SU-DHL-6 (cell line): ENCODE results near the gene ANKS1A.

Source experiments
- H2AFZ ChIP-seq: fragments of 200-600 bp; sonication (generic); 2 replicates; pipeline ENCODE4 v1.6.1; 2014; ENCODE audit warnings: low read depth, mild to moderate bottlenecking, moderate library complexity, mixed read lengths, antibody characterized with exemption, low read length; ENCODE audit not compliant: severe bottlenecking
- H3F3A ChIP-seq: fragments of 200-600 bp; shearing (Covaris generic); 2 replicates; pipeline ENCODE4 v1.6.0; 2016; ENCODE audit warnings: antibody characterized with exemption, mild to moderate bottlenecking; ENCODE audit not compliant: insufficient read depth
- H3K27ac ChIP-seq: fragments of 200-600 bp; sonication (generic); 2 replicates; pipeline ENCODE4 v1.5.1; 2016; ENCODE audit warnings: low read depth, mild to moderate bottlenecking, low read length, moderate library complexity, mixed read lengths
- H3K27me3 ChIP-seq: fragments of 200-600 bp; sonication (generic), shearing (Covaris generic); 2 replicates; pipeline ENCODE4 v1.6.0; 2014; ENCODE audit warnings: mild to moderate bottlenecking, low read length
- H3K36me3 ChIP-seq: fragments of 200-600 bp; sonication (generic); 2 replicates; pipeline ENCODE4 v1.6.1; 2014; ENCODE audit warnings: mild to moderate bottlenecking, low read length, mixed read lengths
- H3K4me2 ChIP-seq: fragments of 300-600, 200-600 bp; shearing (Covaris generic), sonication (generic); 2 replicates; pipeline ENCODE4 v1.6.0; 2014; ENCODE audit warnings: low read length, low read depth, mild to moderate bottlenecking; ENCODE audit not compliant: poor library complexity, severe bottlenecking
- H3K4me3 ChIP-seq: fragments of 200-600 bp; sonication (generic); 2 replicates; pipeline ENCODE4 v1.5.1; 2014; ENCODE audit warnings: antibody characterized with exemption, low read length, mild to moderate bottlenecking, mixed read lengths; ENCODE audit not compliant: insufficient read depth, poor library complexity, severe bottlenecking
- H3K79me2 ChIP-seq: fragments of 200-600 bp; sonication (generic); 2 replicates; pipeline ENCODE4 v1.6.1; 2014; ENCODE audit warnings: mild to moderate bottlenecking, low read length, moderate library complexity; ENCODE audit not compliant: insufficient read depth
- H3K9ac ChIP-seq: fragments of 200-600 bp; sonication (generic); 2 replicates; pipeline ENCODE4 v1.7.0; 2014; ENCODE audit warnings: mild to moderate bottlenecking, low read length
- H3K9me2 ChIP-seq: fragments of 200-600 bp; sonication (generic); replicated peaks from 2 replicates; pipeline ENCODE4 v1.6.1; 2014; ENCODE audit warnings: low read length; ENCODE audit not compliant: insufficient read depth
- H3K9me3 ChIP-seq: fragments of 200-600 bp; sonication (generic); 2 replicates; pipeline ENCODE4 v1.6.1; 2014; ENCODE audit warnings: low read length, mixed read lengths; ENCODE audit not compliant: insufficient read depth
- H4K20me1 ChIP-seq: fragments of 200-600 bp; sonication (generic); 2 replicates; pipeline ENCODE4 v1.6.1; 2014; ENCODE audit warnings: low read depth, mild to moderate bottlenecking, antibody characterized with exemption, low read length, moderate library complexity, mixed read lengths
- EZH2phosphoT487 ChIP-seq: fragments of 200-600 bp; sonication (generic), shearing (Covaris generic); conservative IDR thresholded peaks from 2 replicates; pipeline ENCODE4 v1.6.1; 2018; ENCODE audit warnings: mild to moderate bottlenecking, antibody characterized with exemption, low read length, moderate library complexity, mixed read lengths
- TF ChIP-seq, protein P1 (sequence below): fragments of 200-600 bp; sonication (generic); IDR thresholded peaks from one replicate; pipeline ENCODE4 v1.5.1; 2017; ENCODE audit warnings: antibody characterized with exemption, mild to moderate bottlenecking, low read length, moderate library complexity; ENCODE audit not compliant: insufficient read depth, poor library complexity, severe bottlenecking

ANKS1A gene

GRCh38 chr6:35061102-35061615 lies 172.1 kb downstream of the ANKS1A start:
- H3K4me2 ChIP-seq, result no peak overlapping the region
- no peak overlapping the region for H3K27ac ChIP-seq
- H4K20me1 ChIP-seq, result no peaks in the 10 kb centered on the region
- H3K9me2 ChIP-seq, result no peaks in the 10 kb centered on the region
- H3F3A ChIP-seq, result no peaks in the 10 kb centered on the region
- no peaks in the 10 kb centered on the region for H3K36me3 ChIP-seq
- no peaks in the 10 kb centered on the region for H3K79me2 ChIP-seq
- H3K9me3 ChIP-seq, result no peaks in the 10 kb centered on the region
- H3K9ac ChIP-seq, result no peak overlapping the region
- no peak for TF ChIP-seq EZH2phosphoT487
- TF ChIP-seq, protein P1, sequence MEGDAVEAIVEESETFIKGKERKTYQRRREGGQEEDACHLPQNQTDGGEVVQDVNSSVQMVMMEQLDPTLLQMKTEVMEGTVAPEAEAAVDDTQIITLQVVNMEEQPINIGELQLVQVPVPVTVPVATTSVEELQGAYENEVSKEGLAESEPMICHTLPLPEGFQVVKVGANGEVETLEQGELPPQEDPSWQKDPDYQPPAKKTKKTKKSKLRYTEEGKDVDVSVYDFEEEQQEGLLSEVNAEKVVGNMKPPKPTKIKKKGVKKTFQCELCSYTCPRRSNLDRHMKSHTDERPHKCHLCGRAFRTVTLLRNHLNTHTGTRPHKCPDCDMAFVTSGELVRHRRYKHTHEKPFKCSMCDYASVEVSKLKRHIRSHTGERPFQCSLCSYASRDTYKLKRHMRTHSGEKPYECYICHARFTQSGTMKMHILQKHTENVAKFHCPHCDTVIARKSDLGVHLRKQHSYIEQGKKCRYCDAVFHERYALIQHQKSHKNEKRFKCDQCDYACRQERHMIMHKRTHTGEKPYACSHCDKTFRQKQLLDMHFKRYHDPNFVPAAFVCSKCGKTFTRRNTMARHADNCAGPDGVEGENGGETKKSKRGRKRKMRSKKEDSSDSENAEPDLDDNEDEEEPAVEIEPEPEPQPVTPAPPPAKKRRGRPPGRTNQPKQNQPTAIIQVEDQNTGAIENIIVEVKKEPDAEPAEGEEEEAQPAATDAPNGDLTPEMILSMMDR, result no peak
- H2AFZ ChIP-seq, result no peak overlapping the region
- H3K27me3 ChIP-seq, result no peaks in the 10 kb centered on the region
- H3K4me3 ChIP-seq, result no peak overlapping the region

DNA sequence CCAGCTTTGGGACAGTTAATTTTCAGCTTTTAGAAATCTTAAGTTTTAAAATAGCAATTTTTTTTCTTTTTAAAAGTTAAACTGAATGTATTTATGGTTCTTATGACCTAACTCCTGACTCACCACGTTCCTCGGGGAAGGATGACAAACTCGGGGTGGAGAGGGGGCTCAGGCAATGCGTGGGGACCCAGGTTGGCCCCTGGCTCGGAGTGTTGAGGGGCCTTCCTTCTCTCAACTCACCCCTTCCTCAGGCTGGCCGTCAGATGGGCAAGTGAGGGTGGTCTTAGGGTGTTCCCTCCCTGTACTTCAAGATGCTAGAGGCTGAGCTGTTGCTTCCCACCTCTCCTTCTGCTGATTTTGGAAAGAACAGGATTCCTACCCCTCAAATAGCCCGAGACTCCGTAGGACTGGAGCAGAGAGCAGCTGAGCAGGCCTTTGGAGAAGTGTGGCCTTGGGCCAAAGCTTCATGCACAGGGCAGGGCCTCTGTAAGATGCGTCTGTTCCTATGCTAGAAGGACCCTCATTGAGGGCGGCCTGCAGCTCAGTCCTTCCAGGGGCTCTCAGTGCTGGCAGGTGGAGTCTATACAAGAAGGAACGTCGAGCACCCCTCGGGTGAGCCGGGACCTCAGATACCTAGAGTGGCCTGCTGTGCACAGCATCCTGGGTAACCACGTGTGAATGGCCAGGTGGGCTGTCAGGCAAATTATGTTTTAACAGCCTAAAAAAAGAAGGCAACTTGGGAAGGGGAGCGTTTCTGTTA lies 172.8 kb downstream of the ANKS1A start:
- H4K20me1 ChIP-seq, result no peaks in the 10 kb centered on the region
- H3K27me3 ChIP-seq, result no peaks in the 10 kb centered on the region
- H3K4me3 ChIP-seq, result no peak overlapping the region
- H3F3A ChIP-seq, result no peaks in the 10 kb centered on the region
- H3K9ac ChIP-seq, result no peak overlapping the region
- no peaks in the 10 kb centered on the region for H3K9me2 ChIP-seq
- TF ChIP-seq, protein P1, result no peak
- no peak for TF ChIP-seq EZH2phosphoT487
- H3K36me3 ChIP-seq, result no peaks in the 10 kb centered on the region
- no peaks in the 10 kb centered on the region for H3K79me2 ChIP-seq
- no peaks in the 10 kb centered on the region for H3K9me3 ChIP-seq
- no peak overlapping the region for H3K27ac ChIP-seq
- no peak overlapping the region for H3K4me2 ChIP-seq
- no peak overlapping the region for H2AFZ ChIP-seq

- no peaks in the 10 kb centered on the region for H3K9me2 ChIP-seq
- no peak overlapping the region for H3K4me3 ChIP-seq
- H3K27me3 ChIP-seq, result no peaks in the 10 kb centered on the region
- no peak overlapping the region for H3K4me2 ChIP-seq
- H3K9ac ChIP-seq, result no peak overlapping the region
- H4K20me1 ChIP-seq, result no peaks in the 10 kb centered on the region
- H2AFZ ChIP-seq, result no peak overlapping the region
- no peaks in the 10 kb centered on the region for H3F3A ChIP-seq
- H3K9me3 ChIP-seq, result no peaks in the 10 kb centered on the region
- H3K36me3 ChIP-seq, result no peaks in the 10 kb centered on the region
- TF ChIP-seq EZH2phosphoT487, result no peak
- TF ChIP-seq, protein P1, result no peak
- H3K79me2 ChIP-seq, result no peaks in the 10 kb centered on the region
- no peak overlapping the region for H3K27ac ChIP-seq
Measured at GRCh38 chr6:35062676-35063574, 173.9 kb downstream of the ANKS1A start.
